ENCODE measurements around the gene CDH4.

Gene CDH4

GRCh38 chr20:61803915-61804751 is 552.1 kb downstream of the CDH4 start:
- no peak for DNase-seq

- DNase-seq = no peak
These were observed 552.8 kb downstream of the CDH4 start for GRCh38 chr20:61804752-61805295.

GRCh38 chr20:61805365-61805764 is 553.3 kb downstream of the CDH4 start:
- DNase-seq = no peak

GRCh38 chr20:61805781-61806180 is 553.7 kb downstream of the CDH4 start:
- DNase-seq = no peak

- DNase-seq = no peak
These were observed 554.3 kb downstream of the CDH4 start for GRCh38 chr20:61806314-61806713.

- no peak for DNase-seq
These were observed 554.9 kb downstream of the CDH4 start for GRCh38 chr20:61806995-61807394.

- DNase-seq = no peak
These were observed 555.6 kb downstream of the CDH4 start for GRCh38 chr20:61807471-61808160.

- no peak for DNase-seq
These were observed 556.4 kb downstream of the CDH4 start for GRCh38 chr20:61808447-61808846.

- DNase-seq = no peak
These were observed 557.1 kb downstream of the CDH4 start for GRCh38 chr20:61809006-61809770.

- no peak for DNase-seq
These were observed 558.1 kb downstream of the CDH4 start for GRCh38 chr20:61810066-61810737.

GRCh38 chr20:61810738-61811135 is 558.7 kb downstream of the CDH4 start:
- no peak for DNase-seq

GRCh38 chr20:61811166-61811565 is 559.1 kb downstream of the CDH4 start:
- DNase-seq = no peak

GRCh38 chr20:61812121-61812844 is 560.2 kb downstream of the CDH4 start:
- DNase-seq = no peak

- no peak for DNase-seq
These were observed 560.9 kb downstream of the CDH4 start for GRCh38 chr20:61812845-61813485.

- DNase-seq = no peak
These were observed 561.7 kb downstream of the CDH4 start for GRCh38 chr20:61813791-61814190.

GRCh38 chr20:61814244-61814643 is 562.2 kb downstream of the CDH4 start:
- no peak for DNase-seq

GRCh38 chr20:61814726-61815125 is 562.7 kb downstream of the CDH4 start:
- DNase-seq = no peak

- DNase-seq = no peak
These were observed 563.1 kb downstream of the CDH4 start for GRCh38 chr20:61815176-61815575.

GRCh38 chr20:61815678-61816077 is 563.6 kb downstream of the CDH4 start:
- DNase-seq = no peak

- DNase-seq = no peak
These were observed 564.8 kb downstream of the CDH4 start for GRCh38 chr20:61816606-61817460.

Data from activated CD8-positive, alpha-beta memory T cell treated with anti-CD3 and anti-CD28 coated beads for 24 hours (primary cell).